Neural cell (in vitro differentiated cells): ENCODE results near the gene DUT. TPM values are rescaled to one million over a fixed set of nuclear protein-coding genes. Genes with fewer than 3 reads are reported as not detected.

ENCODE experiments used
- H2AFZ ChIP-seq: fragments of 200-600, 300-800 bp; sonication (generic), shearing (Covaris generic); 2 replicates; pipeline ENCODE4 v1.6.0; 2014; ENCODE audit warnings: low read depth, mild to moderate bottlenecking, antibody characterized with exemption, low read length, moderate library complexity
- H3F3A ChIP-seq: fragments of 200-600 bp; shearing (Covaris generic); 2 replicates; pipeline ENCODE4 v1.6.1; 2016; ENCODE audit warnings: mild to moderate bottlenecking, moderate library complexity, mixed read lengths, antibody characterized with exemption, low read length; ENCODE audit not compliant: insufficient read depth, poor library complexity, severe bottlenecking
- H3K27ac ChIP-seq: fragments of 200-600, 300-800 bp; sonication (generic), shearing (Covaris generic); 2 replicates; pipeline ENCODE4 v1.5.1; 2014; ENCODE audit warnings: mild to moderate bottlenecking, low read length, moderate library complexity
- H3K27me3 ChIP-seq: fragments of 300-800, 200-600 bp; sonication (generic), shearing (Covaris generic); 2 replicates; pipeline ENCODE4 v1.6.0; 2014; ENCODE audit warnings: mild to moderate bottlenecking, low read depth, low read length, moderate library complexity; ENCODE audit not compliant: insufficient read depth
- H3K36me3 ChIP-seq: fragments of 300-800, 200-600 bp; sonication (generic), shearing (Covaris generic); 2 replicates; pipeline ENCODE4 v1.5.1; 2014; ENCODE audit warnings: mild to moderate bottlenecking, antibody characterized with exemption, low read length, moderate library complexity; ENCODE audit not compliant: insufficient read depth
- H3K4me2 ChIP-seq: fragments of 300-800, 200-600 bp; sonication (generic), shearing (Covaris generic); 2 replicates; pipeline ENCODE4 v1.6.0; 2014; ENCODE audit warnings: mild to moderate bottlenecking, low read length
- H3K4me3 ChIP-seq: fragments of 300-800, 200-600 bp; sonication (generic), shearing (Covaris generic); 2 replicates; pipeline ENCODE4 v1.5.1; 2014; ENCODE audit warnings: mild to moderate bottlenecking, low read length, moderate library complexity
- H3K79me2 ChIP-seq: fragments of 200-600 bp; shearing (Covaris generic); replicated peaks from 2 replicates; pipeline ENCODE4 v1.6.0; 2014; ENCODE audit warnings: mild to moderate bottlenecking, low read length, moderate library complexity; ENCODE audit not compliant: insufficient read depth
- H3K9ac ChIP-seq: fragments of 300-800, 200-600 bp; sonication (generic), shearing (Covaris generic); 2 replicates; pipeline ENCODE4 v1.6.1; 2016; ENCODE audit warnings: mild to moderate bottlenecking, low read length, mixed read lengths
- H3K9me2 ChIP-seq: fragments of 200-600 bp; shearing (Covaris generic); 2 replicates; pipeline ENCODE4 v1.6.1; 2016; ENCODE audit warnings: mild to moderate bottlenecking, low read length, mixed read lengths; ENCODE audit not compliant: insufficient read depth
- H3K9me3 ChIP-seq: fragments of 200-600, 300-800 bp; sonication (generic), shearing (Covaris generic); 2 replicates; pipeline ENCODE4 v1.6.1; 2016; ENCODE audit warnings: mild to moderate bottlenecking, mixed run types, low read length, moderate library complexity, mixed read lengths
- H4K20me1 ChIP-seq: fragments of 200-600 bp; shearing (Covaris generic); 2 replicates; pipeline ENCODE4 v1.6.1; 2016; ENCODE audit warnings: mild to moderate bottlenecking, mixed run types; ENCODE audit not compliant: insufficient read depth
- EP300 ChIP-seq: fragments of 450-650 bp; conservative IDR thresholded peaks from 2 replicates; pipeline ENCODE4 v1.6.1; 2014; ENCODE audit warnings: antibody characterized with exemption, mild to moderate bottlenecking, moderate library complexity; ENCODE audit not compliant: poor library complexity, severe bottlenecking
- EZH2 ChIP-seq: fragments of 200-600, 300-800 bp; shearing (Covaris generic), sonication (generic); IDR thresholded peaks from 2 replicates; pipeline ENCODE4 v1.6.1; 2014; ENCODE audit warnings: antibody characterized with exemption, low read length, borderline replicate concordance, mild to moderate bottlenecking; ENCODE audit not compliant: insufficient read depth, poor library complexity, severe bottlenecking
- MXI1 ChIP-seq: fragments of 450-650 bp; conservative IDR thresholded peaks from 2 replicates; pipeline ENCODE4 v1.6.1; 2014; ENCODE audit warnings: antibody characterized with exemption, mild to moderate bottlenecking; ENCODE audit not compliant: poor library complexity, severe bottlenecking
- POLR2AphosphoS5 ChIP-seq: IDR thresholded peaks from 2 replicates; pipeline ENCODE4 v1.6.1; 2012
- RAD21 ChIP-seq: fragments of 450-650 bp; conservative IDR thresholded peaks from 2 replicates; pipeline ENCODE4 v1.6.1; 2014; ENCODE audit warnings: antibody characterized with exemption, mild to moderate bottlenecking, moderate library complexity
- REST ChIP-seq: IDR thresholded peaks from 2 replicates; pipeline ENCODE4 v1.6.1; 2012; ENCODE audit warnings: borderline replicate concordance
- SMC3 ChIP-seq: fragments of 450-650 bp; conservative IDR thresholded peaks from 2 replicates; pipeline ENCODE4 v1.6.1; 2014; ENCODE audit warnings: antibody characterized with exemption, mild to moderate bottlenecking, moderate library complexity; ENCODE audit not compliant: poor library complexity
- TAF1 ChIP-seq: IDR thresholded peaks from 2 replicates; pipeline ENCODE4 v1.6.1; 2012; ENCODE audit warnings: low read depth
- polyA plus RNA-seq: library from polyadenylated mRNA; depleted of rRNA; stranded (reverse); fragments of >200 nt; gene quantifications from 2 replicates; pipeline ENCODE4 v1.2.3, GENCODE V29; 2014
- TF ChIP-seq, protein P1 (sequence below): fragments of 450-650 bp; IDR thresholded peaks from 2 replicates; pipeline ENCODE4 v1.5.1; 2014; ENCODE audit warnings: antibody characterized with exemption, mild to moderate bottlenecking, moderate library complexity; ENCODE audit not compliant: poor library complexity, severe bottlenecking

DUT gene
- polyA plus RNA-seq, 1 donor from 2014 or later: 263 TPM

GRCh38 chr15:48343865-48344264 is 12.6 kb downstream of the DUT start:
- no peaks in the 10 kb centered on the region for H4K20me1 ChIP-seq
- H3K9me2 ChIP-seq: no peaks in the 10 kb centered on the region
- no peak overlapping the region for H3K4me3 ChIP-seq
- no peak overlapping the region for H3K4me2 ChIP-seq
- no peaks in the 10 kb centered on the region for H3K79me2 ChIP-seq
- no peaks in the 10 kb centered on the region for H3K27me3 ChIP-seq
- H3F3A ChIP-seq: no peaks in the 10 kb centered on the region
- TF ChIP-seq MXI1 (no peak), POLR2AphosphoS5 (no peak), SMC3 (no peak), TAF1 (no peak), RAD21 (no peak), REST (no peak), EZH2 (no peak), EP300 (no peak)
- TF ChIP-seq, protein P1, sequence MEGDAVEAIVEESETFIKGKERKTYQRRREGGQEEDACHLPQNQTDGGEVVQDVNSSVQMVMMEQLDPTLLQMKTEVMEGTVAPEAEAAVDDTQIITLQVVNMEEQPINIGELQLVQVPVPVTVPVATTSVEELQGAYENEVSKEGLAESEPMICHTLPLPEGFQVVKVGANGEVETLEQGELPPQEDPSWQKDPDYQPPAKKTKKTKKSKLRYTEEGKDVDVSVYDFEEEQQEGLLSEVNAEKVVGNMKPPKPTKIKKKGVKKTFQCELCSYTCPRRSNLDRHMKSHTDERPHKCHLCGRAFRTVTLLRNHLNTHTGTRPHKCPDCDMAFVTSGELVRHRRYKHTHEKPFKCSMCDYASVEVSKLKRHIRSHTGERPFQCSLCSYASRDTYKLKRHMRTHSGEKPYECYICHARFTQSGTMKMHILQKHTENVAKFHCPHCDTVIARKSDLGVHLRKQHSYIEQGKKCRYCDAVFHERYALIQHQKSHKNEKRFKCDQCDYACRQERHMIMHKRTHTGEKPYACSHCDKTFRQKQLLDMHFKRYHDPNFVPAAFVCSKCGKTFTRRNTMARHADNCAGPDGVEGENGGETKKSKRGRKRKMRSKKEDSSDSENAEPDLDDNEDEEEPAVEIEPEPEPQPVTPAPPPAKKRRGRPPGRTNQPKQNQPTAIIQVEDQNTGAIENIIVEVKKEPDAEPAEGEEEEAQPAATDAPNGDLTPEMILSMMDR: no peak
- no peak overlapping the region for H2AFZ ChIP-seq
- H3K9ac ChIP-seq: no peak overlapping the region
- peaks cover 5% of the 10 kb centered on the region for H3K36me3 ChIP-seq
- H3K27ac ChIP-seq: no peak overlapping the region
- no peaks in the 10 kb centered on the region for H3K9me3 ChIP-seq

GRCh38 chr15:48345516-48345915 is 14.3 kb downstream of the DUT start:
- H3K9me3 ChIP-seq: no peaks in the 10 kb centered on the region
- no peak overlapping the region for H3K9ac ChIP-seq
- H3F3A ChIP-seq: no peaks in the 10 kb centered on the region
- H3K9me2 ChIP-seq: no peaks in the 10 kb centered on the region
- peaks cover 5% of the 10 kb centered on the region for H3K36me3 ChIP-seq
- no peak overlapping the region for H3K4me3 ChIP-seq
- H3K4me2 ChIP-seq: no peak overlapping the region
- no peaks in the 10 kb centered on the region for H3K79me2 ChIP-seq
- H3K27ac ChIP-seq: no peak overlapping the region
- no peaks in the 10 kb centered on the region for H4K20me1 ChIP-seq
- no peaks in the 10 kb centered on the region for H3K27me3 ChIP-seq
- H2AFZ ChIP-seq: no peak overlapping the region
- TF ChIP-seq REST: no peak
- TF ChIP-seq SMC3: no peak
- TF ChIP-seq, protein P1: no peak
- no peak for TF ChIP-seq EP300
- no peak for TF ChIP-seq TAF1
- TF ChIP-seq EZH2: no peak
- no peak for TF ChIP-seq MXI1
- no peak for TF ChIP-seq POLR2AphosphoS5
- TF ChIP-seq RAD21: no peak
